ENCODE measurements around the gene HIP1R.
A peak's percentile ranks its signal among the peaks of the same experiment; 100 is the strongest.

Gene HIP1R

GRCh38 chr12:122834921-122835749 is at the start of gene HIP1R:
TSS of gene HIP1R (plus strand) at chr12:122835457. CDS start at chr12:122835551, 94 bp downstream.
- TF ChIP-seq CTCF (IDR thresholded peaks at IDR 0.05): no peak
- no peaks in the 10 kb centered on the region for H3K27me3 ChIP-seq
- intact Hi-C loops (cut with DNase I; ENCODE audit: low total_unique reads): no loop called here
- H3K36me3 ChIP-seq: no peaks in the 10 kb centered on the region
- H3K9me3 ChIP-seq: no peaks in the 10 kb centered on the region
- H3K4me1 ChIP-seq: peaks cover 0 to 13% (median 5%) of the 10 kb centered on the region in 4 donors
- H3K27ac ChIP-seq: peak within 1 kb of the TSS; percentile 67 to 77
- H3K4me3 ChIP-seq: peak within 1 kb of the TSS; percentile 81 to 91
- peak in 1 of 2 donors; percentile 69 for DNase-seq

- no peak overlapping the region for H3K27ac ChIP-seq
- no peak for TF ChIP-seq CTCF (IDR thresholded peaks at IDR 0.05)
- H3K4me1 ChIP-seq: no peaks in the 10 kb centered on the region
- intact Hi-C loops (cut with DNase I; ENCODE audit: low total_unique reads): no loop called here
- H3K36me3 ChIP-seq: no peaks in the 10 kb centered on the region
- no peaks in the 10 kb centered on the region for H3K9me3 ChIP-seq
- no peak overlapping the region for H3K4me3 ChIP-seq
- DNase-seq: no peak
- no peaks in the 10 kb centered on the region for H3K27me3 ChIP-seq
Measured at GRCh38 chr12:122785503-122785902, 49.8 kb upstream of the HIP1R start.

- no peak for TF ChIP-seq CTCF (IDR thresholded peaks at IDR 0.05)
- H3K27ac ChIP-seq: no peak overlapping the region
- no peaks in the 10 kb centered on the region for H3K36me3 ChIP-seq
Measured at GRCh38 chr12:122788387-122788786, 46.9 kb upstream of the HIP1R start.

GRCh38 chr12:122789637-122790036 is 45.6 kb upstream of the HIP1R start:
- intact Hi-C loops (cut with DNase I; ENCODE audit: low total_unique reads): no loop called here
- no peaks in the 10 kb centered on the region for H3K27me3 ChIP-seq
- H3K36me3 ChIP-seq: no peaks in the 10 kb centered on the region
- no peaks in the 10 kb centered on the region for H3K9me3 ChIP-seq
- no peak overlapping the region for H3K4me3 ChIP-seq
- no peak overlapping the region for H3K27ac ChIP-seq
- no peaks in the 10 kb centered on the region for H3K4me1 ChIP-seq
- no peak for DNase-seq
- no peak for TF ChIP-seq CTCF (IDR thresholded peaks at IDR 0.05)

More at GRCh38 chr12:122788387-122788786, 46.9 kb upstream of the HIP1R start:
- intact Hi-C loops (cut with DNase I; ENCODE audit: low total_unique reads): no loop called here
- Histone ChIP-seq H3K4me3 (no peak overlapping the region), H3K9me3 (no peaks in the 10 kb centered on the region), H3K27me3 (no peaks in the 10 kb centered on the region), H3K4me1 (no peaks in the 10 kb centered on the region)
- no peak for DNase-seq

GRCh38 chr12:122790393-122791075 is 44.7 kb upstream of the HIP1R start:
- Histone ChIP-seq H3K4me3 (no peak overlapping the region), H3K27me3 (no peaks in the 10 kb centered on the region), H3K36me3 (no peaks in the 10 kb centered on the region), H3K27ac (no peak overlapping the region), H3K4me1 (no peaks in the 10 kb centered on the region), H3K9me3 (no peaks in the 10 kb centered on the region)
- no peak for DNase-seq
- no peak for TF ChIP-seq CTCF (IDR thresholded peaks at IDR 0.05)
- intact Hi-C loops (cut with DNase I; ENCODE audit: low total_unique reads): no loop called here
